Diencephalon (tissue), 1 donor: Measurements from ENCODE around the gene CEACAM4. TPM values are rescaled to one million over a fixed set of nuclear protein-coding genes. Genes with fewer than 3 reads are reported as not detected.

Experiments
- small RNA-seq: library from RNA; depleted of rRNA; stranded (forward); fragments of <200 nt; gene quantifications from one replicate; pipeline ENCODE3, GENCODE V24; 2014
- total RNA-seq: library from RNA; depleted of rRNA; stranded (reverse); fragments of >200 nt; gene quantifications from one replicate; pipeline ENCODE4 v1.2.3, GENCODE V29; 2014

The CEACAM4 gene
- total RNA-seq = not detected

GRCh38 chr19:41626877-41627276 lies at the start of gene CEACAM4:
Gene CEACAM4, minus strand, starts transcription at chr19:41627074. Its CDS starts 111 bp downstream, at chr19:41626963.

GRCh38 chr19:41575998-41576397 lies 50.9 kb downstream of the CEACAM4 start, which contains the start of gene CEACAM21:
Gene CEACAM21, plus strand, starts transcription at chr19:41576166. Its CDS starts 109 bp downstream, at chr19:41576275.

Small RNA genes within 50 kb of the gene (small RNA-seq; reads per million reads assigned to genes)
- gene AC243960.4 = not detected

Other genes starting within 250 kb of the CEACAM4 start
- 16.6 TPM for gene EXOSC5, start 229.7 kb downstream of the CEACAM4 start, total RNA-seq
- gene BCKDHA, start 229.3 kb downstream of the CEACAM4 start, total RNA-seq = 26.3 TPM
- gene B3GNT8, start 199.7 kb downstream of the CEACAM4 start, total RNA-seq = not detected
- gene DMAC2, start 187.2 kb downstream of the CEACAM4 start, total RNA-seq = 23.3 TPM
- not detected for gene ERICH4, start 183.9 kb downstream of the CEACAM4 start, total RNA-seq
- 18.0 TPM for gene CEACAM21, start 50.9 kb downstream of the CEACAM4 start, total RNA-seq
- not detected for gene CEACAM7, start 61.2 kb upstream of the CEACAM4 start, total RNA-seq
- not detected for gene CEACAM5, start 81.6 kb upstream of the CEACAM4 start, total RNA-seq
- under 0.01 TPM for gene CEACAM6, start 128.5 kb upstream of the CEACAM4 start, total RNA-seq
- gene CEACAM3, start 169.5 kb upstream of the CEACAM4 start, total RNA-seq = not detected
- gene LYPD4, start 217.6 kb upstream of the CEACAM4 start, total RNA-seq = not detected
- gene DMRTC2, start 218.0 kb upstream of the CEACAM4 start, total RNA-seq = not detected
- 227 TPM for gene RPS19, start 233.2 kb upstream of the CEACAM4 start, total RNA-seq